GM23248 (cell line): Measurements from ENCODE around the gene NUBPL.

Source experiments
- EZH2 ChIP-seq: fragments of 200-600 bp; sonication (generic); IDR thresholded peaks from 2 replicates; pipeline ENCODE4 v1.6.1; 2018; ENCODE audit warnings: antibody characterized with exemption, mild to moderate bottlenecking; ENCODE audit not compliant: insufficient read depth, poor library complexity, severe bottlenecking
- EZH2phosphoT487 ChIP-seq: fragments of 200-600 bp; sonication (generic); IDR thresholded peaks from 2 replicates; pipeline ENCODE4 v1.6.1; 2018; ENCODE audit warnings: antibody characterized with exemption, moderate library complexity, mild to moderate bottlenecking, low read depth; ENCODE audit not compliant: insufficient read depth

GRCh38 chr14:31576949-31577348, 15.7 kb downstream of the NUBPL start:
- TF ChIP-seq EZH2phosphoT487 (no peak), EZH2 (no peak)
